HepG2 (cell line): ENCODE results near the gene AEBP1. TPM values are rescaled to one million over a fixed set of nuclear protein-coding genes. Genes with fewer than 3 reads are reported as not detected.

ENCODE experiments used
- ATAC-seq: fragments of 200-7000 bp; cut with Tn5 transposase; 3 replicates; pipeline ENCODE4 v1.9.1; 2020; ENCODE audit warnings: mild to moderate bottlenecking, moderate library complexity
- BruUV-seq: library from RNA; stranded (reverse); fragments of 400-500 nt; replicated peaks from 2 replicates; lab custom pipeline; 2021; lab: Mats Ljungman, UMichigan
- CTCF ChIA-PET: fragments of 300-600 bp; formaldehyde crosslinking; extraction: SDS; loops from one replicate; lab custom pipeline; 2021; ENCODE audit warnings: low total read pairs, inconsistent platforms, low intra/inter-chr PET ratio; lab: Yijun Ruan, JAX
- POLR2A ChIA-PET: fragments of 350-600 bp; sonication (Branson Sonifier 250); formaldehyde crosslinking; loops from one replicate; lab custom pipeline; 2020; ENCODE audit warnings: antibody characterized with exemption, inconsistent platforms; lab: Yijun Ruan, JAX
- DNase-seq: peaks from one replicate; pipeline ENCODE4 v3.0.0-alpha.2; 2015; ENCODE audit warnings: low spot score
- FAIRE-seq: peaks from 3 replicates; lab custom pipeline; 2011; peaks lifted over from hg19 to GRCh38; lab: Jason Lieb, UNC
- H2AFZ ChIP-seq: one replicate; pipeline ENCODE4 v1.6.1; 2011; ENCODE audit warnings: low read length, inconsistent platforms
- H3K27ac ChIP-seq: fragments of 300-600 bp; 3 replicates; pipeline ENCODE4 v1.8.0; 2011; ENCODE audit warnings: mixed run types, mild to moderate bottlenecking, mixed read lengths, low read length, inconsistent platforms; ENCODE audit not compliant: insufficient read depth; ENCODE audit errors: extremely low read length
- H3K27me3 ChIP-seq, 2 experiments: fragments of 200-600 bp in 1 of 2; 2 replicates in 1 of 2; 3 replicates in 1 of 2; pipeline versions ENCODE4 v1.6.0 to v1.8.0; 2011; ENCODE audit warnings: low read length in 2 of 2, mild to moderate bottlenecking in 2 of 2, moderate library complexity in 2 of 2, inconsistent platforms in 1 of 2; ENCODE audit not compliant: insufficient read depth in 2 of 2, control insufficient read depth in 1 of 2
- H3K36me3 ChIP-seq, 2 experiments: fragments of 200-600 bp in 1 of 2; replicated peaks in 1 of 2; 2 replicates in 1 of 2; 3 replicates in 1 of 2; pipeline versions ENCODE4 v1.5.1 to v1.8.0; 2011; ENCODE audit warnings: low read length in 2 of 2, inconsistent platforms in 1 of 2; ENCODE audit not compliant: insufficient read depth in 2 of 2, control insufficient read depth in 1 of 2
- H3K4me1 ChIP-seq: 2 replicates; pipeline ENCODE4 v1.5.1; 2012; ENCODE audit warnings: low read length, inconsistent platforms; ENCODE audit not compliant: insufficient read depth
- H3K4me2 ChIP-seq: 2 replicates; pipeline ENCODE4 v1.6.0; 2011; ENCODE audit warnings: low read depth, low read length, inconsistent platforms
- H3K4me3 ChIP-seq, 3 experiments: fragments of 200-600 bp in 1 of 3; sonication (generic), shearing (Covaris generic) in 1 of 3; replicated peaks in 1 of 3; 2 replicates each; pipeline ENCODE4 v1.5.1; 2011 to 2016; ENCODE audit warnings: low read length in 3 of 3, inconsistent platforms in 2 of 3, low read depth in 2 of 3, mild to moderate bottlenecking in 2 of 3, control low read depth in 1 of 3, mixed read lengths in 1 of 3; ENCODE audit not compliant: insufficient read depth in 1 of 3
- H3K79me2 ChIP-seq: one replicate; pipeline ENCODE4 v1.6.1; 2011; ENCODE audit warnings: low read length, inconsistent platforms; ENCODE audit not compliant: insufficient read depth
- H3K9ac ChIP-seq: 2 replicates; pipeline ENCODE4 v1.6.0; 2011; ENCODE audit warnings: mild to moderate bottlenecking, low read depth, low read length, inconsistent platforms; ENCODE audit not compliant: insufficient read depth
- H3K9me3 ChIP-seq: 2 replicates; pipeline ENCODE4 v1.5.1; 2012; ENCODE audit warnings: mild to moderate bottlenecking, low read length
- H4K20me1 ChIP-seq: 2 replicates; pipeline ENCODE4 v1.6.0; 2011; ENCODE audit warnings: inconsistent platforms, mild to moderate bottlenecking, low read length, moderate library complexity; ENCODE audit not compliant: insufficient read depth
- AHR ChIP-seq: IDR thresholded peaks from 2 replicates; pipeline ENCODE4 v1.6.1; 2018; ENCODE audit warnings: missing genetic modification reagents, missing compliant biosample characterization
- FOXK1 ChIP-seq: sonication (generic); formaldehyde crosslinking; IDR thresholded peaks from 2 replicates; pipeline ENCODE4 v1.4.0; 2020; ENCODE audit warnings: low read depth, missing genetic modification reagents, borderline replicate concordance
- FOXM1 ChIP-seq: sonication (generic); formaldehyde crosslinking; IDR thresholded peaks from 2 replicates; pipeline ENCODE4 v1.5.0; 2020; ENCODE audit warnings: missing genetic modification reagents
- FOXP1 ChIP-seq, 2 experiments: fragments of 450-650 bp in 1 of 2; IDR thresholded peaks; 2 replicates each; pipeline ENCODE4 v1.6.1; 2017 to 2018; ENCODE audit warnings: antibody characterized with exemption in 1 of 2
- GATAD1 ChIP-seq: IDR thresholded peaks from 2 replicates; pipeline ENCODE4 v1.6.1; 2016; ENCODE audit warnings: missing genetic modification reagents, missing compliant biosample characterization
- MTF1 ChIP-seq: sonication (generic); formaldehyde crosslinking; IDR thresholded peaks from 2 replicates; pipeline ENCODE4 v1.5.0; 2020; ENCODE audit warnings: missing genetic modification reagents
- NCOR1 ChIP-seq: fragments of 200-600 bp; sonication (generic); IDR thresholded peaks from 2 replicates; pipeline ENCODE4 v1.7.0; 2017; ENCODE audit warnings: antibody characterized with exemption, low read length, borderline replicate concordance
- PHB2 ChIP-seq: fragments of 450-650 bp; IDR thresholded peaks from 2 replicates; pipeline ENCODE4 v1.6.1; 2018; ENCODE audit not compliant: partially characterized antibody
- TEAD3 ChIP-seq: optimal IDR thresholded peaks from 2 replicates; pipeline ENCODE3; 2016; ENCODE audit warnings: borderline replicate concordance
- ZFYVE20 ChIP-seq: sonication (generic); formaldehyde crosslinking; IDR thresholded peaks from 2 replicates; pipeline ENCODE4 v1.8.0; 2023; ENCODE audit warnings: low read depth, mild to moderate bottlenecking, moderate library complexity, missing genetic modification reagents, borderline replicate concordance
- ZNF34 ChIP-seq: sonication (generic); formaldehyde crosslinking; IDR thresholded peaks from 2 replicates; pipeline ENCODE4 v1.4.0; 2020; ENCODE audit warnings: mild to moderate bottlenecking, missing genetic modification reagents, borderline replicate concordance
- ZNF468 ChIP-seq: sonication (generic); formaldehyde crosslinking; IDR thresholded peaks from 2 replicates; pipeline ENCODE4 v1.8.0; 2022; ENCODE audit warnings: mild to moderate bottlenecking, moderate library complexity, missing genetic modification reagents
- WGBS: methylation state at CpG from one replicate; pipeline ENCODE4 v1.1.6; 2017; ENCODE audit warnings: low lambda C conversion rate; 5-methylcytosine and 5-hydroxymethylcytosine counted together
- in situ Hi-C: cut with HindIII; loops from 2 replicates; pipeline ENCODE4 v1.10.0; 2017; ENCODE audit warnings: low pct_unique_long_range_greater_than_20kb; ENCODE audit not compliant: extremely low pct_ligation_motif_present
- intact Hi-C: fragments of 100-400 bp; cut with micrococcal nuclease; formaldehyde crosslinking; loops from one replicate; pipeline ENCODE4 v1.10.0; 2022; ENCODE audit not compliant: unreplicated experiment
- polyA plus RNA-seq, 8 experiments: library from polyadenylated mRNA; depleted of rRNA in 3 of 8; stranded (reverse) in 7 of 8; unstranded in 1 of 8; fragments of >200 nt; fragmentation: Illumina TruSeq in 4 of 8; extraction: Trizol in 4 of 8; gene quantifications; 2 replicates each; pipeline versions ENCODE4 v1.2.1 to v1.2.3, GENCODE V29; 2011 to 2016; ENCODE audit warnings: low read depth in 4 of 8, missing spikeins in 1 of 8, mixed read lengths in 1 of 8; ENCODE audit not compliant: insufficient read depth in 1 of 8
- total RNA-seq, 5 experiments: library from RNA; depleted of rRNA; stranded (reverse); fragments of >200 nt; fragmentation: Illumina TruSeq; extraction: Trizol; gene quantifications; 2 replicates each; pipeline ENCODE4 v1.2.3, GENCODE V29; 2016; ENCODE audit warnings: low read depth in 1 of 5
- TF ChIP-seq, protein P1 (sequence below): sonication (generic); formaldehyde crosslinking; IDR thresholded peaks from 2 replicates; pipeline ENCODE4 v1.8.0; 2022; ENCODE audit warnings: missing genetic modification reagents, mild to moderate bottlenecking, moderate library complexity, borderline replicate concordance

The AEBP1 gene
- total and polyA plus RNA-seq, 2 of the 13 experiments (the other 11 are each of a cell fraction or from before 2014, with no cell fraction given): 0.22 to 0.55 TPM

DNA sequence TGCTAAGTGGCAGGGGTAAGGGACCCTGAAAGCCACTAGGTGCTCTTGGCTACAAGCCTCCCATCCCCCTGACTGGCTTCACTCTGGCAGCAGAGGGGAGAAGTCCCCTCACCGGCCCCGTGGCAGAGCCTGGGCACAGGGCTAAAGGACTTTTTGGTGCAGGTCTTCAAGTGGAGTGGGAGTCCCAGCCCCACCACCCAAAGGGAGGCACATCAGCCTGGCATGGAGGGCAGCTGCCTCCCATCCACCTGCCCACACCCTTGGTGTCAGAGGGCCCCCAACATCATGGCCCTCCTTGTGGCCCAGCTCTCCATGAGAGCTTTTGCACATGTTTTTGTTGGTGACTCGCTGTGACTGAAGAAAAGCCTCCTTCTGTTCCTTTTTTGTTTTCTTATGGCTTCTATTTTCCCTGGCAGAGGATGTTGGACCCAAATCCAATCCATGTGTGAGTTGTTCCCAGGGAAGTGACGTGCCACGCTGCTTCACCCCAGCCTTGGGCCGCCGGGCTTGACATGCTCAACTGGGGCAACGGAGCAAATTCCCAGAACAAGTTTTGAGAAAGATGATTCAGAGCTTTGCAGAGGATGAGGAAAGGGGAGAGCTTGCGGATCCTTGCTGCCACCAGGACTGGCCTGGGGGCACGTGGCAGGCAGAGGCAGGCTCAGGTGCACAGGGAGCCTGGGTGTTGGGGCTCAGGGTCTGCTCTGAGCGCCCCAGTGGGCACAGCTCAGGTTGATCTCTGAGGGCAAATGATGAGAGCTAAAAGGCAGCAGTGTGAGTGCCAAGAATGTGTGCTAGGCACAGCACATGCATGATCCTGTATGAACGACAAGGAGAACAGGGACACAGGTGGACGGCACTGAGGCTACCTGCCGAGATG is 1.9 kb upstream of the AEBP1 start:
- DNase-seq: no peak
- H3K4me2 ChIP-seq: peak overlapping the region; percentile 7; the same call in 1 of the 2 replicates
- H3K4me1 ChIP-seq: peaks cover 54% of the 10 kb centered on the region
- TF ChIP-seq GATAD1 (CRISPR knock-in tag) (no peak), AHR (CRISPR knock-in tag) (no peak), TEAD3 (CRISPR knock-in tag) (no peak), MTF1 (no peak), FOXM1 (CRISPR knock-in tag) (no peak), FOXK1 (CRISPR knock-in tag) (no peak), ZNF468 (CRISPR knock-in tag) (no peak), ZNF34 (CRISPR knock-in tag) (no peak), FOXP1 (IDR thresholded peaks at IDR 0.05) (no peak), FOXP1 (CRISPR knock-in tag; IDR thresholded peaks at IDR 0.05) (no peak), ZFYVE20 (CRISPR knock-in tag) (no peak), NCOR1 (no peak), PHB2 (no peak)
- TF ChIP-seq, protein P1, sequence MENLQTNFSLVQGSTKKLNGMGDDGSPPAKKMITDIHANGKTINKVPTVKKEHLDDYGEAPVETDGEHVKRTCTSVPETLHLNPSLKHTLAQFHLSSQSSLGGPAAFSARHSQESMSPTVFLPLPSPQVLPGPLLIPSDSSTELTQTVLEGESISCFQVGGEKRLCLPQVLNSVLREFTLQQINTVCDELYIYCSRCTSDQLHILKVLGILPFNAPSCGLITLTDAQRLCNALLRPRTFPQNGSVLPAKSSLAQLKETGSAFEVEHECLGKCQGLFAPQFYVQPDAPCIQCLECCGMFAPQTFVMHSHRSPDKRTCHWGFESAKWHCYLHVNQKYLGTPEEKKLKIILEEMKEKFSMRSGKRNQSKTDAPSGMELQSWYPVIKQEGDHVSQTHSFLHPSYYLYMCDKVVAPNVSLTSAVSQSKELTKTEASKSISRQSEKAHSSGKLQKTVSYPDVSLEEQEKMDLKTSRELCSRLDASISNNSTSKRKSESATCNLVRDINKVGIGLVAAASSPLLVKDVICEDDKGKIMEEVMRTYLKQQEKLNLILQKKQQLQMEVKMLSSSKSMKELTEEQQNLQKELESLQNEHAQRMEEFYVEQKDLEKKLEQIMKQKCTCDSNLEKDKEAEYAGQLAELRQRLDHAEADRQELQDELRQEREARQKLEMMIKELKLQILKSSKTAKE (CRISPR knock-in tag): no peak
- POLR2A ChIA-PET: interaction anchor here (0.9 to 1.9 kb wide), 4 partner anchors 8 to 21 kb away, joined by 4 to 7 read pairs (median 4); partner anchors contain the start of gene POLD2
- H3K79me2 ChIP-seq: no peaks in the 10 kb centered on the region
- H3K36me3 ChIP-seq: no peaks in the 10 kb centered on the region
- no peak; the same call in 2 of the 3 replicates for ATAC-seq
- no peak for FAIRE-seq
- H3K9ac ChIP-seq: no peak overlapping the region
- no peaks in the 10 kb centered on the region for H4K20me1 ChIP-seq
- 45% methylated on average over 12 of the region's 14 CpGs for WGBS
- no TSS peak for BruUV-seq
- H3K4me3 ChIP-seq: no peak overlapping the region
- H3K9me3 ChIP-seq: no peaks in the 10 kb centered on the region
- no peak overlapping the region for H3K27ac ChIP-seq
- in situ Hi-C loops (no loop called here), intact Hi-C loops (no loop called here)
- CTCF ChIA-PET: no interaction called here
- H2AFZ ChIP-seq: no peak overlapping the region
- peaks cover 7 to 32% of the 10 kb centered on the region in 2 experiments; a peak in 4 of 5 replicates for H3K27me3 ChIP-seq
